Muscle of arm (tissue), 12 donors: Measurements from ENCODE around the gene BEST2. TPM values are rescaled to one million over a fixed set of nuclear protein-coding genes. Genes with fewer than 3 reads are reported as not detected.
"Not testable (repeated sequence)": the region's sequence is repeated elsewhere in the genome, so short reads cannot be mapped to it uniquely, and the experiment has no call there.

Experiments
- DNase-seq: peaks from one replicate; pipeline ENCODE4 v3.0.0-alpha.2; 2013
- polyA plus RNA-seq, 12 donors: library from polyadenylated mRNA; unstranded; fragments of 120-200 nt; gene quantifications; one replicate each; pipeline ENCODE4 v1.2.1, GENCODE V29; 2013; ENCODE audit not compliant: insufficient read length in 12 of 12

Gene BEST2
- polyA plus RNA-seq, 12 donors = 0.08 to 0.14 (median 0.11) TPM; not detected in 8

DNA sequence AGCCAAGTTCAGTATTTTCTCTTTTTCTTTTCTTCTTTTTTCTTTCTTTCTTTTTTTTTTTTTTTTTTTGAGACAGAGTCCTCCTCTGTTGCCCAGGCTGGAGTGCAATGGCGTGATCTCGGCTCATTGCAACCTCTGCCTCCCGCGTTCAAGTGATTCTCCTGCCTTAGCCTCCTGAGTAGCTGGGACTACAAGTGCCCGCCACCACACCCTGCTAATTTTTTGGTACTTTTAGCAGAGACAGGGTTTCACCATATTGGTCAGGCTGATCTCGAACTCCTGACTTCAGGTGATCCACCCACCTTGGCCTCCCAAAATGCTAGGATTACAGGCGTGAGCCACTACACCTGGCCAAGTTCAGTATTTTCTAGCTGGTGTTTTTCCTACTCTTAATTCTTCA is 46.0 kb downstream of the BEST2 start:
- not testable (repeated sequence) for DNase-seq

- no peak for DNase-seq
Observed at GRCh38 chr19:12799742-12800465, 48.3 kb downstream of the BEST2 start.

DNA sequence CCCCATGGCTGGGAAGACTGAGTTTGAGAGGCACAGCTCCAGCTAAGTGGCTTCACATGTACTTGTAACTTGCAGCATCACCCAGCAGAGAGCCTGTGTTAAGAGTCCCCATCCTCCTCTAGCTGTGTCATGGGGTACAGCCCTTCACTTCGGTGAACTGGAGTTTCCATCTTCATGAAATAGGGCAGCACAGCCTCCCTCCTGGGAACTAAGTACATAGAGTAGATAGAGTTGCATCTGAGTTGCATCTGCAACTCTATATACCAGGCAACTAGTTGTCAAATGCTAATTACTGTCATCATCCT is 48.8 kb downstream of the BEST2 start:
- DNase-seq = no peak

DNA sequence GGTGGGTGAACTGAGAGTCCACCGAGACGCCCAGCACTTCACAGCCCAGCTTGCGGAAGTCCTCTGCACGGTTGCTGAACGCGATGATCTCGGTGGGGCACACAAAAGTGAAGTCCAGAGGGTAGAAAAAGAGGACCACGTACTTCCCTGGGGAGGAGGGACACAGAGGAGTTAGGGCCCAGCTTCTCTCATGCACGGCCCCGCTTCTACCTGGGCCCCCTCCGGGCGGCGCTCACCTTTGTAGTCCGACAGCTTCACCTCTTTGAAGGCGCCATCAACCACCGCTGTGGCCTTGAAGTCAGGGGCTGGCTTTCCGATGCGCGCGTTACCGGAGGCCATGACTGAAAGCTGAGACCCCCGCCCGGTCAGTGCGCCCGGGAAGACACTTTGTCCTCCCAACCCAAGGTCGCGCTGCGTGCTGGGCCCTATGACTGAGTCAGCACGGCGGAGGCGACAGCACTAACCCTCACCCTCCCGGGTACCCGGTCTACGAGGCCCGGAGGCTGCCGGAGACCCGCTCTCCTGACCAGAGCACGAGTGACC is 49.4 kb downstream of the BEST2 start:
- DNase-seq = no peak

DNA sequence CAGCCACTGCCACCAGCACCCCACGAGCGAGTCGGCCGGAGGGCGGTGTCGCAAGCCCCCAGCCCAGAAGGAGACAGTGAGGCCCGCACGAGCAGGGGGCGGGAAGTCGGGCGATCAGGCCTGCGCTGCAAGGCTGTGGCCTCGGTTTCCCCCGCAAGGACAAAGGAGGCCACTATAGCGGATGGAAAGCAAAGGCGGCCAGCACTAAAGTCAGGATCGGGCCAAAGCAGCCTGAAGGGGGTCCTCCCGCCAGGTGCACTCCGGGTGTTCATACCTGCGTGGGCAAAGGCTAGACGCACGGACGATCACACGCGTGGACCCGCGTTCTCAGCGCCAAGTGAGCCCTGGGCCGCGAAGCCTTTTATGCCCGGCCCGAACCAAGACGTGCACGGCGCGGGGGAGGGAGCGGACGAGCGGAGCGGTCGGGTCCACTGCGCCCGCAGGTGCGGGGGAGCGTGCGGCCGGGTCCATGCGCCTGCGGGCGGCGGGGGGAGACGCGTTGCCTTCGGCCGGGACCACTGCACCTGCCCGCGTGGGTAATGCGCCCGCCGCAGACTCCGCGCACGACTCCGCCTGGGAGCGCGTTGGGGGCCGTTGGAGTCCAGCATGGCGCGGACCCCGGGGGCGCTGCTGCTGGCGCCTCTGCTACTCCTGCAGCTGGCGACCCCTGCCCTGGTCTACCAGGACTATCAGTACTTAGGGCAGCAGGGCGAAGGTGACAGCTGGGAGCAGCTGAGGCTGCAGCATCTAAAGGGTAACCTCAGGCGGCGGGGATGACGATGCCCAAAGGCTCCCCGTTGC is 50.1 kb downstream of the BEST2 start, which contains the start of the genes PRDX2 and THSD8:
Gene PRDX2, minus strand, starts transcription at position 335 of the 801 bp plus-strand sequence. CDS start 539 bp downstream, outside the sequence.
Gene THSD8, plus strand, starts transcription at position 604 of the 801 bp plus-strand sequence. Its CDS starts 3 bp downstream, at position 607.
- no peak for DNase-seq

DNA sequence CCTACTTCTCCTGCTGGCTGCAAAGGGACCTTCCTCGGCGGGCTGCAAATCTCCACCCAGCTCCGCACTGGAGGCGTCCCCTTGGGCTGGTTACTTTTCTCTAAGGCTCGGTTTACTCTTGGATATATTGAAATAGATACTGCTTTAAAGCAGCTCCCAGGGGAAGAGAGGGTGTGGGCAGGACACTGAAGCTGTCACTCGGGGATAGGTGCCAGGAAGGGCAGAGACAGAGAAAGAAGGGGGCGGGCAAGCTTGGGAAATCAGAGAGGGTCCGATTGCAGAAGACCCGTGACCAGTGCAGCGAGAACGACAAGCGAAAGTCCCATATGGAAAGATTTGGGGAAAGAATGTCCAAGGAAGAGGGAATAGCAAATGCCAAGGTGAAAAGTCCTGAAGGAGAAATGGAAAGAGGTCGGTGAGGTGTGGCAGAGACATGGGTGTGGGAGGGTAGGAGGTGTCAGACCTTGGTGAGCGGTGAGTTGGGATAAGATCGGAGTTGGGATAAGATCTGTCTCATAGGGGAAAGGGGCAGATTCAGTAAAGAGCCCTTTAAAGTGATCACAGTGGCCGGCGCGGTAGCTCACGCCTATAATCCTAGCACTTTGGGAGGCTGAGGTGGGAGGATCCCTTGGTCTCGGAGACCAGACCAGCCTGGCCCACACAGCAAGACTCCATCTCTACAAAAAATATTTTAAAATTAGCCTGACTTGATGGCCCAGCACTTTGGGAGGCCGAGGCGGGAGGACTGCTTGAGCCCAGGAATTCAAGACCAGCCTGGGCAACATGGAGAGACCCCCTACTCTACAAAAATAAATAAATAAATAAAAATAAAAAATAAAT is 50.9 kb downstream of the BEST2 start:
- no peak for DNase-seq

- DNase-seq = no peak
Observed at GRCh38 chr19:12804051-12804450, 52.5 kb downstream of the BEST2 start.

DNA sequence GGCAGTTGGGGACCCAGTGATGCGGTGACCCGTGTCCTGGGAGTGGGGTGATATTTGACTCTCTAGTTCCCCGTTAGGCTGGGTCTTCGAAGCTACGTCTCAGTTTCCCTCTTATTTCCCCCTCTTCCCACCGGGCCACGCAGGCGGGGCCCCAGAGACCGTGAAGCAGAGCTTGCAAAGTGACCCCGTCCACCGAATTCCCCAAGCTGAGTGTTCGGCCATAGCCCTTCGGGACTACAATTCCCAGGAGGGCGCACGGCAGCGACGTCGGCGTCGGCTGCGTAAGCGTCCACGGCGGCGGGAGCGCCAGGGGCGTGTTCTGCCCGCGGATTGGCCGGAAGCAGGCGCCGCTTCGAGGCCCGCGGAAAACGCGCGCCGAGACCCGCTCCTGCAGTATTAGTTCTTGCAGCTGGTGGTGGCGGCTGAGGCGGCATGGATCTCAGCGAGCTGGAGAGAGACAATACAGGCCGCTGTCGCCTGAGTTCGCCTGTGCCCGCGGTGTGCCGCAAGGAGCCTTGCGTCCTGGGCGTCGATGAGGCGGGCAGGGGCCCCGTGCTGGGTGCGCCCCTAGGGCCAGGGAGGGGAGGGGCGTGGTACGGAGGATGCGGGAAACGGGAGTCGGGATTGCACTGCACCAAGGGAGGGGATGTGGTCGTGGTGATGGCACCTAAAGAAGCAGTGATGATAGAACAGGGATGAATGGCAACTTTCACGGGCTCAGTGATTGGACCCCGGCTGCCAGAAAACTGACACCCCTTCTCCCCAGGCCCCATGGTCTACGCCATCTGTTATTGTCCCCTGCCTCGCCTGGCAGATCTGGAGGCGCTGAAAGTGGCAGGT is 54.9 kb downstream of the BEST2 start, which contains the start of gene RNASEH2A:
Gene RNASEH2A, plus strand, starts transcription at position 343 of the 840 bp plus-strand sequence. Its CDS starts 90 bp downstream, at position 433.
- DNase-seq = peak; percentile 91

Other genes starting within 250 kb of the BEST2 start
- 1 to 10 TPM in 11 of 12 donors, not detected in 1; 4.2 to 7.1 (median 5.8) TPM for gene ZNF564, start 200.3 kb upstream of the BEST2 start, polyA plus RNA-seq
- gene ZNF490, start 141.0 kb upstream of the BEST2 start, polyA plus RNA-seq = 1 to 10 TPM in 11 of 12 donors, not detected in 1; 2.1 to 4.9 (median 3.2) TPM
- gene ZNF791, start 140.9 kb upstream of the BEST2 start, polyA plus RNA-seq = 10 to 100 TPM; 11.9 to 92.2 (median 13.7) TPM
- gene MAN2B1, start 85.0 kb upstream of the BEST2 start, polyA plus RNA-seq = 10 to 100 TPM in 11 of 12 donors, not detected in 1; 21.6 to 53.9 (median 26.4) TPM
- gene WDR83, start 85.0 kb upstream of the BEST2 start, polyA plus RNA-seq = 10 to 100 TPM in 5 of 12 donors, 1 to 10 TPM in 6, not detected in 1; 6.7 to 16.7 (median 9.9) TPM
- 10 to 100 TPM in 11 of 12 donors, not detected in 1; 51.6 to 79.8 (median 62.6) TPM for gene DHPS, start 69.9 kb upstream of the BEST2 start, polyA plus RNA-seq
- under 1 TPM in 2 of 12 donors, not detected in 10; 0.46 to 0.98 TPM for gene GNG14, start 63.8 kb upstream of the BEST2 start, polyA plus RNA-seq
- gene FBXW9, start 55.2 kb upstream of the BEST2 start, polyA plus RNA-seq = 1 to 10 TPM in 11 of 12 donors, not detected in 1; 2.4 to 6.3 (median 3.5) TPM
- gene TNPO2, start 27.9 kb upstream of the BEST2 start, polyA plus RNA-seq = 10 to 100 TPM in 11 of 12 donors, not detected in 1; 37.4 to 93.0 (median 51.3) TPM
- gene TRIR, start 17.1 kb upstream of the BEST2 start, polyA plus RNA-seq = 100 to 1,000 TPM in 11 of 12 donors, not detected in 1; 130 to 438 (median 158) TPM
- gene GET3, start 14.3 kb upstream of the BEST2 start, polyA plus RNA-seq = 10 to 100 TPM in 11 of 12 donors, not detected in 1; 36.1 to 51.0 (median 40.6) TPM
- 10 to 100 TPM in 11 of 12 donors, not detected in 1; 12.4 to 78.3 (median 24.2) TPM for gene HOOK2, start 23.8 kb downstream of the BEST2 start, polyA plus RNA-seq
- gene JUNB, start 39.7 kb downstream of the BEST2 start, polyA plus RNA-seq = 100 to 1,000 TPM in 2 of 12 donors, 10 to 100 TPM in 9, not detected in 1; 18.0 to 187 (median 38.3) TPM
- gene PRDX2, start 50.0 kb downstream of the BEST2 start, polyA plus RNA-seq = 100 to 1,000 TPM in 11 of 12 donors, not detected in 1; 124 to 185 (median 148) TPM
- 1 to 10 TPM in 10 of 12 donors, not detected in 2; 1.4 to 7.1 (median 4.2) TPM for gene THSD8, start 50.3 kb downstream of the BEST2 start, polyA plus RNA-seq
- 10 to 100 TPM in 10 of 12 donors, not detected in 2; 13.3 to 25.6 (median 17.6) TPM for gene RNASEH2A, start 54.8 kb downstream of the BEST2 start, polyA plus RNA-seq
- under 1 TPM in 1 of 12 donors, not detected in 11; 0.16 TPM for gene RTBDN, start 82.8 kb downstream of the BEST2 start, polyA plus RNA-seq
- gene MAST1, start 86.7 kb downstream of the BEST2 start, polyA plus RNA-seq = 10 to 100 TPM in 1 of 12 donors, under 1 TPM in 10, not detected in 1; 0.16 to 12.0 (median 0.62) TPM
- gene DNASE2, start 129.7 kb downstream of the BEST2 start, polyA plus RNA-seq = 10 to 100 TPM in 4 of 12 donors, 1 to 10 TPM in 7, not detected in 1; 6.4 to 18.1 (median 8.6) TPM
- gene KLF1, start 135.4 kb downstream of the BEST2 start, polyA plus RNA-seq = 1 to 10 TPM in 1 of 12 donors, under 1 TPM in 9, not detected in 2; 0.15 to 2.8 (median 0.43) TPM
- 10 to 100 TPM in 11 of 12 donors, not detected in 1; 15.0 to 33.8 (median 25.4) TPM for gene GCDH, start 139.4 kb downstream of the BEST2 start, polyA plus RNA-seq
- gene SYCE2, start 167.5 kb downstream of the BEST2 start, polyA plus RNA-seq = 1 to 10 TPM in 10 of 12 donors, not detected in 2; 2.1 to 4.5 (median 3.2) TPM
- 10 to 100 TPM in 11 of 12 donors, not detected in 1; 25.7 to 45.4 (median 34.4) TPM for gene FARSA, start 181.9 kb downstream of the BEST2 start, polyA plus RNA-seq
- 100 to 1,000 TPM; 312 to 584 (median 398) TPM for gene CALR, start 186.8 kb downstream of the BEST2 start, polyA plus RNA-seq
- gene RAD23A, start 194.1 kb downstream of the BEST2 start, polyA plus RNA-seq = 100 to 1,000 TPM in 9 of 12 donors, 10 to 100 TPM in 3; 80.3 to 659 (median 114) TPM
- 10 to 100 TPM in 11 of 12 donors, not detected in 1; 31.9 to 47.7 (median 36.5) TPM for gene GADD45GIP1, start 205.4 kb downstream of the BEST2 start, polyA plus RNA-seq
- gene DAND5, start 217.8 kb downstream of the BEST2 start, polyA plus RNA-seq = under 1 TPM in 6 of 12 donors, not detected in 6; 0.12 to 0.23 (median 0.16) TPM
- gene NFIX, start 243.7 kb downstream of the BEST2 start, polyA plus RNA-seq = 100 to 1,000 TPM in 8 of 12 donors, 10 to 100 TPM in 4; 73.2 to 280 (median 105) TPM